Neuronal stem cell (in vitro differentiated cells): Measurements from ENCODE around the gene LDLRAP1. TPM values are rescaled to one million over a fixed set of nuclear protein-coding genes. Genes with fewer than 3 reads are reported as not detected.

Source experiments
- DNase-seq: peaks from one replicate; pipeline ENCODE4 v3.0.0-alpha.2; 2013; ENCODE audit warnings: low spot score
- H2AFZ ChIP-seq: one replicate; pipeline ENCODE4 v1.6.1; 2013; ENCODE audit warnings: mild to moderate bottlenecking, low read length, inconsistent platforms
- H2AK5ac ChIP-seq: 2 replicates; pipeline ENCODE4 v1.6.1; 2013; ENCODE audit warnings: low read depth, mild to moderate bottlenecking, inconsistent platforms, low read length, moderate library complexity, mixed read lengths
- H2BK120ac ChIP-seq: 2 replicates; pipeline ENCODE4 v1.6.1; 2013; ENCODE audit warnings: low read depth, mild to moderate bottlenecking, inconsistent platforms, low read length, moderate library complexity, mixed read lengths
- H2BK12ac ChIP-seq: one replicate; pipeline ENCODE4 v1.6.1; 2013; ENCODE audit warnings: low read length, inconsistent platforms
- H2BK15ac ChIP-seq: 2 replicates; pipeline ENCODE4 v1.6.1; 2013; ENCODE audit warnings: mild to moderate bottlenecking, low read length, inconsistent platforms, mixed read lengths
- H2BK5ac ChIP-seq: one replicate; pipeline ENCODE4 v1.6.1; 2013; ENCODE audit warnings: inconsistent platforms, mild to moderate bottlenecking, low read length, moderate library complexity
- H3K14ac ChIP-seq: one replicate; pipeline ENCODE4 v1.6.1; 2013; ENCODE audit warnings: low read length, inconsistent platforms
- H3K18ac ChIP-seq: 2 replicates; pipeline ENCODE4 v1.6.1; 2013; ENCODE audit warnings: low read length, inconsistent platforms
- H3K23ac ChIP-seq: 2 replicates; pipeline ENCODE4 v1.6.1; 2013; ENCODE audit warnings: low read depth, mild to moderate bottlenecking, mixed read lengths, low read length, inconsistent platforms; ENCODE audit not compliant: poor library complexity
- H3K27ac ChIP-seq: replicated peaks from 3 replicates; pipeline ENCODE4 v1.5.1; 2013; ENCODE audit warnings: low read length, inconsistent platforms
- H3K27me3 ChIP-seq, 3 experiments: 2 replicates each; pipeline ENCODE4 v1.6.1; 2013; ENCODE audit warnings: low read length in 3 of 3, mild to moderate bottlenecking in 2 of 3, inconsistent platforms in 1 of 3, low read depth in 1 of 3, mixed read lengths in 1 of 3, moderate library complexity in 1 of 3; ENCODE audit not compliant: control insufficient read depth in 3 of 3, insufficient read depth in 3 of 3
- H3K36me3 ChIP-seq, 2 donors: replicated peaks in 1 of 2; 2 replicates each; pipeline ENCODE4 v1.6.1; 2013; ENCODE audit warnings: low read length in 2 of 2; ENCODE audit not compliant: control insufficient read depth in 2 of 2, insufficient read depth in 2 of 2
- H3K4ac ChIP-seq: 2 replicates; pipeline ENCODE4 v1.6.1; 2013; ENCODE audit warnings: inconsistent platforms, mild to moderate bottlenecking, low read length, moderate library complexity
- H3K4me1 ChIP-seq, 2 donors: 1 replicate in 1 of 2; 2 replicates in 1 of 2; pipeline ENCODE4 v1.6.1; 2013; ENCODE audit warnings: low read length in 2 of 2, low read depth in 1 of 2; ENCODE audit not compliant: control insufficient read depth in 2 of 2, insufficient read depth in 1 of 2
- H3K4me2 ChIP-seq: one replicate; pipeline ENCODE4 v1.6.1; 2013; ENCODE audit warnings: mild to moderate bottlenecking, low read length, inconsistent platforms; ENCODE audit not compliant: insufficient read depth, poor library complexity, severe bottlenecking
- H3K4me3 ChIP-seq, 2 donors: 2 replicates each; pipeline ENCODE4 v1.5.1; 2013; ENCODE audit warnings: low read length in 2 of 2, mild to moderate bottlenecking in 2 of 2, inconsistent platforms in 1 of 2, moderate library complexity in 1 of 2
- H3K79me1 ChIP-seq: one replicate; pipeline ENCODE4 v1.6.1; 2013; ENCODE audit warnings: low read depth, mild to moderate bottlenecking, inconsistent platforms, low read length, moderate library complexity
- H3K9ac ChIP-seq: one replicate; pipeline ENCODE4 v1.6.1; 2013; ENCODE audit warnings: mild to moderate bottlenecking, low read depth, low read length, inconsistent platforms; ENCODE audit not compliant: poor library complexity
- H3K9me3 ChIP-seq, 2 donors: replicated peaks in 1 of 2; 2 replicates each; pipeline versions ENCODE3 to v1.6.1; 2013; ENCODE audit warnings: low read length in 2 of 2, mild to moderate bottlenecking in 2 of 2, inconsistent platforms in 1 of 2, low read depth in 1 of 2, mixed read lengths in 1 of 2, moderate library complexity in 1 of 2; ENCODE audit not compliant: control insufficient read depth in 2 of 2, insufficient read depth in 1 of 2
- H4K8ac ChIP-seq: one replicate; pipeline ENCODE4 v1.6.1; 2013; ENCODE audit warnings: low read depth, mild to moderate bottlenecking, inconsistent platforms, low read length, moderate library complexity
- H4K91ac ChIP-seq: one replicate; pipeline ENCODE4 v1.6.1; 2013; ENCODE audit warnings: low read length, low read depth, mild to moderate bottlenecking, inconsistent platforms; ENCODE audit not compliant: poor library complexity
- WGBS, 2 donors: extraction: QIAGEN DNeasy Blood & Tissue Kit; methylation state at CpG; one replicate each; pipeline ENCODE4 v1.1.7; 2013; ENCODE audit warnings: missing lambda C conversion rate in 2 of 2, mixed read lengths in 1 of 2; ENCODE audit not compliant: insufficient read length in 2 of 2, insufficient replicate concordance in 1 of 2; ENCODE audit errors: extremely low coverage in 2 of 2; 5-methylcytosine and 5-hydroxymethylcytosine counted together
- polyA plus RNA-seq, 2 experiments: library from polyadenylated mRNA; stranded (reverse); fragments of 200-250 nt; gene quantifications; one replicate each; pipeline ENCODE4 v1.2.3, GENCODE V29; 2013

Gene LDLRAP1, protein sequence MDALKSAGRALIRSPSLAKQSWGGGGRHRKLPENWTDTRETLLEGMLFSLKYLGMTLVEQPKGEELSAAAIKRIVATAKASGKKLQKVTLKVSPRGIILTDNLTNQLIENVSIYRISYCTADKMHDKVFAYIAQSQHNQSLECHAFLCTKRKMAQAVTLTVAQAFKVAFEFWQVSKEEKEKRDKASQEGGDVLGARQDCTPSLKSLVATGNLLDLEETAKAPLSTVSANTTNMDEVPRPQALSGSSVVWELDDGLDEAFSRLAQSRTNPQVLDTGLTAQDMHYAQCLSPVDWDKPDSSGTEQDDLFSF
- polyA plus RNA-seq (2013, experiment 1 of 2), result 5.0 TPM
- polyA plus RNA-seq (2013, experiment 2 of 2), result 5.4 TPM

DNA sequence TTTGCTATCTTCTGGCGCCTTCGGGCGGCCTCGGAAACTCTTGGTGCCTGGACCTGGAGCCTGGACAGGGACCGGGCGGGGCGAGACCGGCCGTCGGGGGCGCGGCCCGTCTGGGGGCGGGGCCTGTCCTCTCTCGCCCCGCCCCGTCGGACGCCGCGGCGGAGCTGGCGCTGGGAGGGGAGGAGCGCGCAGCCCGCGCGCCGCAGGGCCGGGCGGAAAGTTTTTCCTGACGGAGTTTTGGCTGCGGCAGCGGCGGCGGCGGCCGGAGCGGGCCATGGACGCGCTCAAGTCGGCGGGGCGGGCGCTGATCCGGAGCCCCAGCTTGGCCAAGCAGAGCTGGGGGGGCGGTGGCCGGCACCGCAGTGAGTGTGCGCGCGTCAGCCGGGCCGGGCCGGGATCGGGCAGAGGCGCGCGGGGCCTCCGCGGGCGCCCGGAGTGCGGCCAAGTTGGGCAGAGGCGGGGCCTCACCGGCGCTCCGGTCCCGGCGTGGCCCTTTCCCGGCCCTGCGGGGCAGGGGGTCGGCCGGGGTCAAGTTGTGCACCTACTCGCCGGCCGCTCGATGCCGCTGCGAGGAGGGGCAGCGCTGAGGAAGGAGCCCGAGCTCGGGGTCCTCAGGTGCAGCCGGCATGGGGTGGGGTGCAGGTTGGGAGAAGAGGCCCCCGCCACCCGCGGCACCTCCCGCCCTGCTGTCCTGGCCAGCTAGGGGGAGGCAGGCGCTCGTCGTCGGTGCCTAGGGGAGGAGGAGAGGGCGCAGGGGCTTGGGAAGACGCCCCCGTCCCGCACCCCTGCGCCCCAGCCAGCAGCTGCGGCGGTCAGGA is at the start of gene LDLRAP1:
TSS of gene LDLRAP1 (plus strand) at position 182 of the 818 bp plus-strand sequence. CDS start at position 275, 93 bp downstream.
- Histone ChIP-seq H2BK12ac (peak within 1 kb of the TSS; percentile 8), H3K4ac (no peak within 1 kb of the TSS), H3K9me3 (no peaks in the 10 kb centered on the region), H4K8ac (no peak within 1 kb of the TSS), H3K4me1 (peaks cover 4 to 11% of the 10 kb centered on the region in 2 donors), H2BK120ac (no peak within 1 kb of the TSS), H3K27ac (no peak within 1 kb of the TSS), H3K79me1 (no peaks in the 10 kb centered on the region), H3K14ac (peak within 1 kb of the TSS; percentile 1), H4K91ac (no peak within 1 kb of the TSS), H3K4me2 (peak within 1 kb of the TSS; percentile 99), H3K4me3 (peak within 1 kb of the TSS; percentile 67 to 90), H2BK5ac (peak within 1 kb of the TSS; percentile 34), H3K27me3 (peaks cover 0 to 21% (median 11%) of the 10 kb centered on the region in 3 experiments), H3K9ac (peak within 1 kb of the TSS; percentile 80), H3K36me3 (no peaks in the 10 kb centered on the region), H3K23ac (peak within 1 kb of the TSS; percentile 90), H2AFZ (peak within 1 kb of the TSS; percentile 95), H3K18ac (peak within 1 kb of the TSS; percentile 95), H2AK5ac (peak within 1 kb of the TSS; percentile 15), H2BK15ac (peak within 1 kb of the TSS; percentile 49)
- DNase-seq, result peak; percentile 70
- no CpG with 5 or more reads among the region's 99 CpGs for WGBS, 2 donors

DNA sequence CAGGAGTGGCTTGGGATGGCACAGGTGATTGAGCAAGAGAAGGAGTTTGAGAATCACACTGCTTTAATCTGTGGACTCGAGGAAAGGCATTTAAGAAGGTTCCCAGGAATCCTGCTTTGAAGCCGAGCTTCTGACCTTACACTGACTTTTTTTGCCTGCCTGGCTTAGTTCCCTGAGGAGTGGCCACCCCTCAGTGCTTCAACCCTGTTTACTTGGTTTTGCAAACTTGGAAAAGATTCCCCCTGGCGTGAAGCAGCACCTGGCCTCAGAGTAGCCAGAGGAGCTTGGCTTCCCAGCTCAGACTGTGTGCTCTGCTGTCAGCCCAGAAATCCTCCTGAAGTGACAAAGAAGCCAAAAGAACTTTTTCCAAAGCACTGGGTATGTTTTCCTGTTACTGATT is 48.5 kb upstream of the LDLRAP1 start:
- H2AFZ ChIP-seq, result no peak overlapping the region
- H3K4me3 ChIP-seq, result no peak overlapping the region
- no peak overlapping the region for H2BK15ac ChIP-seq
- H3K79me1 ChIP-seq, result no peaks in the 10 kb centered on the region
- H3K14ac ChIP-seq, result no peak overlapping the region
- no peak overlapping the region for H3K18ac ChIP-seq
- peaks cover 13 to 82% of the 10 kb centered on the region in 2 donors for H3K36me3 ChIP-seq
- H3K23ac ChIP-seq, result no peak overlapping the region
- no peak overlapping the region for H2BK120ac ChIP-seq
- H3K27ac ChIP-seq, result no peak overlapping the region
- no peak overlapping the region for H2BK12ac ChIP-seq
- peaks cover 0 to 2% of the 10 kb centered on the region in 2 donors for H3K4me1 ChIP-seq
- H3K27me3 ChIP-seq, result no peaks in the 10 kb centered on the region
- DNase-seq, result no peak
- H3K9me3 ChIP-seq, result no peaks in the 10 kb centered on the region
- no peak overlapping the region for H3K4me2 ChIP-seq
- no peak overlapping the region for H3K9ac ChIP-seq
- no peak overlapping the region for H2AK5ac ChIP-seq
- no CpG with 5 or more reads among the region's 3 CpGs for WGBS, 2 donors
- H4K8ac ChIP-seq, result no peak overlapping the region
- no peak overlapping the region for H3K4ac ChIP-seq
- no peak overlapping the region for H4K91ac ChIP-seq
- H2BK5ac ChIP-seq, result no peak overlapping the region

DNA sequence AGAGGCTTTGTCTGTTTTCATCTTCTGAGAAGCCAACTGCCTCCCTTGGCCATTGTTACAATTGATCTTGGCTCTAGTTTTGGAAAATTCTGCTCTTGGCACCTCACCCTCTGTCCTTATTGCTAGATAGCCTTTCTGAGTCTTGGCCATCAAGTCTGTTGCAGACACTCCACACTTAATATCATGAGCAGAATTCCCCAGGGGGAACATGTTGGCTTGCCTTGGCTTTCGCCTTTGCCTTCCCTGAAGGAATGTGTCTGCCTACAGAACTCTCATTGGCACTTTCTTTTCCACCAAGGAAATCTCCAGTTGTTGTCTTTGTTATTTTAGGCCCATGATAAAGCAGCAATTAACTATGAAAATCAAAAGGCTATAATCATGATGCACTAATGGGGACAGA is 42.7 kb upstream of the LDLRAP1 start:
- Histone ChIP-seq H3K23ac (no peak overlapping the region), H2BK15ac (no peak overlapping the region), H3K4me3 (no peak overlapping the region), H3K27me3 (no peaks in the 10 kb centered on the region), H3K36me3 (peaks cover 7 to 45% of the 10 kb centered on the region in 2 donors), H3K9ac (no peak overlapping the region), H4K8ac (no peak overlapping the region), H3K4me2 (no peak overlapping the region), H2BK120ac (no peak overlapping the region), H3K4ac (no peak overlapping the region), H2BK5ac (no peak overlapping the region), H3K18ac (no peak overlapping the region), H3K79me1 (no peaks in the 10 kb centered on the region), H2BK12ac (no peak overlapping the region), H2AK5ac (no peak overlapping the region), H2AFZ (no peak overlapping the region), H3K27ac (no peak overlapping the region), H3K4me1 (no peaks in the 10 kb centered on the region), H3K14ac (no peak overlapping the region), H4K91ac (no peak overlapping the region), H3K9me3 (no peaks in the 10 kb centered on the region)
- WGBS, 2 donors, result no CpG with 5 or more reads among the region's 1 CpG
- no peak for DNase-seq
